Stimulated activated CD8-positive, alpha-beta memory T cell treated with anti-CD3 and anti-CD28 coated beads, Interleukin-15, amount 100 ng/mL, for 4 hours (primary cell): ENCODE results near the gene AMPD2.
"Not testable (repeated sequence)": the region's sequence is repeated elsewhere in the genome, so short reads cannot be mapped to it uniquely, and the experiment has no call there.

Source experiments
- DNase-seq, 2 donors: peaks; one replicate each; pipeline ENCODE4 v3.0.0-alpha.2; 2020; ENCODE audit warnings: low read depth in 2 of 2

The AMPD2 gene

DNA sequence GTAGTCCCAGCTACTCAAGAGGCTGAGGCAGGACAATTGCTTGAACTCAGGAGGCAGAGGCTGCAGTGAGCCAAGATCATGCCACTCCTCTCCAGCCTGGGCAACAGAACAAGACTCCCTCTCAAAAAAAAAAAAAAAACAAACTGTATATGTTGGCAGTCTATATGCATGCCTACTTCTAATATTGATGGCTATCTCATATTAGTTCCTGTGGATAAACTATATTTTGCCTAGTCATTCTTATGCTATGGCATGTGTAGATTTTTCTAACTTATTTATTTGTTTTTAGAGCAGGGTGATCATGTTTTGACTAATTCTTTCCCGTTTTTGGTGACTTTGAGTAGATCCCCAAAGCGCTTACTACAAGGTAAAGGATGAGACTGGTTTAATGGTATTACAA, 59.0 kb downstream of the AMPD2 start:
- DNase-seq: not testable (repeated sequence)
